Peyer's patch (tissue), 4 donors: ENCODE results near the gene SPINDOC.

Source experiments
- CTCF ChIP-seq, 6 experiments: fragments of 450-650 bp in 4 of 6; fragments of 200-600 bp in 2 of 6; sonication (generic) in 1 of 6; IDR thresholded peaks; one replicate each; pipeline ENCODE4 v1.5.1; 2017 to 2019; ENCODE audit warnings: antibody characterized with exemption in 6 of 6, mild to moderate bottlenecking in 3 of 6, moderate library complexity in 1 of 6
- POLR2A ChIP-seq, 2 donors: fragments of 450-650 bp; IDR thresholded peaks; one replicate each; pipeline ENCODE4 v1.5.1; 2017; ENCODE audit warnings: antibody characterized with exemption in 2 of 2, mild to moderate bottlenecking in 2 of 2, moderate library complexity in 2 of 2

- TF ChIP-seq CTCF (IDR thresholded peaks at IDR 0.05) (no peak), POLR2A (IDR thresholded peaks at IDR 0.05) (no peak)
Measured at GRCh38 chr11:63795066-63795465, 18.2 kb upstream of the SPINDOC start.
